Measurements from ENCODE around the gene SPINT1.

DNA sequence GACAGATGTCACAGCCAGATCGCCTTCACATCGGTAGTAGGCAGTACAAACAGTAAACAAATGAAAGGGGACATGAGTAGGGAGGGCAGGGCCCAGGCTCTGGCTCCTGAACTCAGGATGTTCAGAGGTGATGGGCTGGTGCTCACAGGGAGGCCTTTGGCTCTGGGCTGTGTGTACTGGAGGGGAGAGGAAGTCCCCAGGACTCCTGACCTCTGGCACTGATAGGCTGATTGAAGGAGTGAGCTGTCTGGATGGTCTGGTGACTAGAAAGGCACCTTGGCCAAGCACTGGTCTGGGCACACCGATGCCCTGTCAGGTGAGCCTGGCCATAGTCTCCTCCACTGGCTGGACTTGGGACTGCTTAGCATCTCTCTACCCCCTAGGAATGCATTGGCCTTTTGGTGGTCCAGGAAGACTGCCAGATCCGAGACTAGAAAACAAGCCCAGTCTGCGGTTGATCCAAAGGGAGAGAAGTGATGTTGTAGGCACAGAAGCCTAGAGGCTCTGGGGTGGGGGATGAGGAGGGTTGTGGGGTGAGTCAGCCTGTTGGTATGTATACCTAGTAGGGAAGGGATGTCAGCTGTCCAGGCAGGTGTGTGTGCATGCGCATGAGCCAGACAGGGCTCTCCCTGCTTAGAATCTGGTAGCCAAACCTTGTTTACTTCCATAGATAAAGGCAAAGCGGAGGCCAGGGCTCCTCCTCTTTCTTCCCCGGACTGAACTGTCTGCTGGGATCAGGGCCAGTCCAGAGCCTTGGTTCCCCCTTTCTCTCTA is 1.9 kb downstream of the SPINT1 start:
- TF ChIP-seq EZH2 (IDR thresholded peaks at IDR 0.05; ENCODE audit: borderline replicate concordance, insufficient read depth, low read depth, low read length, poor library complexity, severe bottlenecking) (no peak), CTCF (IDR thresholded peaks at IDR 0.05) (no peak)
